Endothelial cell (in vitro differentiated cells): ENCODE results near the gene ACLY. TPM values are rescaled to one million over a fixed set of nuclear protein-coding genes. Genes with fewer than 3 reads are reported as not detected.

Source experiments
- DNase-seq: peaks from one replicate; pipeline ENCODE4 v3.0.0; 2021; ENCODE audit warnings: low spot score
- H3K27ac Mint-ChIP-seq: one replicate; pipeline ENCODE4 v1.8.0; 2021; ENCODE audit warnings: mixed read lengths, inconsistent platforms; ENCODE audit not compliant: unreplicated experiment
- H3K27me3 Mint-ChIP-seq: one replicate; pipeline ENCODE4 v1.8.0; 2021; ENCODE audit warnings: mild to moderate bottlenecking, moderate library complexity, mixed read lengths, inconsistent platforms; ENCODE audit not compliant: unreplicated experiment
- H3K36me3 Mint-ChIP-seq: one replicate; pipeline ENCODE4 v1.8.0; 2021; ENCODE audit warnings: mild to moderate bottlenecking, low read depth, mixed read lengths, inconsistent platforms; ENCODE audit not compliant: unreplicated experiment
- H3K4me1 Mint-ChIP-seq: one replicate; pipeline ENCODE4 v1.8.0; 2021; ENCODE audit warnings: mild to moderate bottlenecking, mixed read lengths, inconsistent platforms; ENCODE audit not compliant: unreplicated experiment
- H3K4me3 Mint-ChIP-seq: one replicate; pipeline ENCODE4 v1.8.0; 2021; ENCODE audit warnings: mild to moderate bottlenecking, mixed read lengths, inconsistent platforms; ENCODE audit not compliant: unreplicated experiment
- H3K9me3 Mint-ChIP-seq: one replicate; pipeline ENCODE4 v1.8.0; 2021; ENCODE audit warnings: mixed read lengths, inconsistent platforms; ENCODE audit not compliant: unreplicated experiment
- total RNA-seq: library from RNA; stranded (reverse); fragmentation: NEBNext Ultra II Directional; extraction: Animal tissue kit (Norgen Biotek cat#: 25700); gene quantifications from one replicate; pipeline ENCODE4 v1.2.1, GENCODE V29; 2021; ENCODE audit not compliant: unreplicated experiment
- TF ChIP-seq, protein P1 (sequence below): fragments of 200-600 bp; sonication (generic); IDR thresholded peaks from one replicate; pipeline ENCODE4 v1.5.0; 2021; ENCODE audit warnings: antibody characterized with exemption; ENCODE audit not compliant: unreplicated experiment

Gene ACLY
- total RNA-seq, 1 donor from 2014 or later: 376 TPM

DNA sequence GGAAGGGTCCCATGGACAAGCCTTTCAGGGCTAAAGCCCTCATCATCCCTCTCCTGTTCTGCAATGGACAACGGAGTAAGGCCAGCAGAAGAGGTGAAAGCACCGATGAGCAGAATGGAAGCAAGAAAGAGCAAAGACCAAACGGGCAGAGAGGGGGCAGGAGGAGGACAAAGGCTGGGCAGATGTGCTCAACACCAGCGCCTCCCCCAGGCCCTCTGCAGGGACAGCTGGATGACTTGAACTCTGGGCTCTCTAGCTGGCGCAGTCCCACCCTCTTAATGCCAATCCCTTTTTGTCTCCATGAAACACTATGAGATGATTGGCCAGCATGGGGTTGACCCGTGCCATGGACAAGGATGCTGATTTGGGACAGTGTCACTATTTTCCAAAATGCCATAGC lies 22.0 kb downstream of the ACLY start:
- H3K4me3 Mint-ChIP-seq: peak overlapping the region; percentile 77
- peaks cover 10% of the 10 kb centered on the region for H3K4me1 Mint-ChIP-seq
- no peak overlapping the region for H3K27ac Mint-ChIP-seq
- H3K27me3 Mint-ChIP-seq: no peaks in the 10 kb centered on the region
- DNase-seq: no peak
- TF ChIP-seq, protein P1, sequence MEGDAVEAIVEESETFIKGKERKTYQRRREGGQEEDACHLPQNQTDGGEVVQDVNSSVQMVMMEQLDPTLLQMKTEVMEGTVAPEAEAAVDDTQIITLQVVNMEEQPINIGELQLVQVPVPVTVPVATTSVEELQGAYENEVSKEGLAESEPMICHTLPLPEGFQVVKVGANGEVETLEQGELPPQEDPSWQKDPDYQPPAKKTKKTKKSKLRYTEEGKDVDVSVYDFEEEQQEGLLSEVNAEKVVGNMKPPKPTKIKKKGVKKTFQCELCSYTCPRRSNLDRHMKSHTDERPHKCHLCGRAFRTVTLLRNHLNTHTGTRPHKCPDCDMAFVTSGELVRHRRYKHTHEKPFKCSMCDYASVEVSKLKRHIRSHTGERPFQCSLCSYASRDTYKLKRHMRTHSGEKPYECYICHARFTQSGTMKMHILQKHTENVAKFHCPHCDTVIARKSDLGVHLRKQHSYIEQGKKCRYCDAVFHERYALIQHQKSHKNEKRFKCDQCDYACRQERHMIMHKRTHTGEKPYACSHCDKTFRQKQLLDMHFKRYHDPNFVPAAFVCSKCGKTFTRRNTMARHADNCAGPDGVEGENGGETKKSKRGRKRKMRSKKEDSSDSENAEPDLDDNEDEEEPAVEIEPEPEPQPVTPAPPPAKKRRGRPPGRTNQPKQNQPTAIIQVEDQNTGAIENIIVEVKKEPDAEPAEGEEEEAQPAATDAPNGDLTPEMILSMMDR: no peak
- no peaks in the 10 kb centered on the region for H3K9me3 Mint-ChIP-seq
- H3K36me3 Mint-ChIP-seq: peaks cover 68% of the 10 kb centered on the region

DNA sequence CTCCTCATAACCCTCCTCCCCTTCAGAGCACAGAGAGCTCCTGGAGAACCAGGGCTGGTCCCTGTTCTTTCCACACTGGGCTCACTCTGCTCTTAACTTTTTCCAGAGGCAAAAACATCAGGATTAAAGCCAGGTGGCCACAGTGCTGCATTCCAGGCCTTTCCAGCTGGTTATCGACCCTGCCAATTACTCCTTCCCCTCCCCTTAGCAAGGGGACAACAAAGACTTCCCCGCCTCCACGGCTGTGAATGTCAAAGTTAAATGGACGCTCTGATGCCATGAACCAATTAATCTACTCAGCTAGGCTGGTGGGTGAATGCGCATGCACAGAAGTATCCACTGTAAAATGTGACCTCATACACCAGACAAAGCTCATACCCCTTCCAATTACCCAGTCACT lies 23.1 kb downstream of the ACLY start:
- peak overlapping the region; percentile 15 for H3K4me3 Mint-ChIP-seq
- TF ChIP-seq, protein P1: no peak
- H3K9me3 Mint-ChIP-seq: no peaks in the 10 kb centered on the region
- peaks cover 56% of the 10 kb centered on the region for H3K36me3 Mint-ChIP-seq
- no peak for DNase-seq
- H3K27ac Mint-ChIP-seq: no peak overlapping the region
- peaks cover 10% of the 10 kb centered on the region for H3K4me1 Mint-ChIP-seq
- H3K27me3 Mint-ChIP-seq: no peaks in the 10 kb centered on the region

DNA sequence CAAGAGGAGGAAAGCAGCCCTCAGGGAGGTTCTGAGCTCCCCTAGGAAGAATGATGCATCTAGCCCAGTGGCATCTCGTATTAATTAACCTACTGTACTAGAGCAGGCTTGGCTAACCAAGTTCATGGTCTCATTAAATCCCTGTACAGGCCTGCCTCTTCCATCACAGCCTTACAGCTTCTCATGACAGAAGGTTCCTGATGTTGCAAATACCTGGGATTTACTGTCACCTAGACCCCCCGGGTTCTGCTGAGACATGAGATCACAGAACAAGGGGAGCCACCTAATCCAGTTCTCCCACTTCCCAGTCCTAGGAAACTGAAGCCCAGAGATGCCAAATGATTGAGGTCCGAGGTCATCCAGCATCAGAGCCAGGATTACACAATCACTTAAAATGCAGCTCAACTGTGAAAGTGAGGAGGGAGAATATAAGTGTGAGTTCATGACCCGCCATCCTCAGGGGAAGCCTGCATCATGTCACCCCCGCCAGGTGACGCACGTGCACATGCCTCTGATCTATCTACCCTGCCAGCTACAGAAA lies 23.9 kb downstream of the ACLY start:
- Mint-ChIP-seq H3K36me3 (peaks cover 57% of the 10 kb centered on the region), H3K4me1 (peaks cover 10% of the 10 kb centered on the region), H3K9me3 (no peaks in the 10 kb centered on the region), H3K27me3 (no peaks in the 10 kb centered on the region), H3K27ac (peak overlapping the region; percentile 70), H3K4me3 (no peak overlapping the region)
- TF ChIP-seq, protein P1: no peak
- no peak for DNase-seq

DNA sequence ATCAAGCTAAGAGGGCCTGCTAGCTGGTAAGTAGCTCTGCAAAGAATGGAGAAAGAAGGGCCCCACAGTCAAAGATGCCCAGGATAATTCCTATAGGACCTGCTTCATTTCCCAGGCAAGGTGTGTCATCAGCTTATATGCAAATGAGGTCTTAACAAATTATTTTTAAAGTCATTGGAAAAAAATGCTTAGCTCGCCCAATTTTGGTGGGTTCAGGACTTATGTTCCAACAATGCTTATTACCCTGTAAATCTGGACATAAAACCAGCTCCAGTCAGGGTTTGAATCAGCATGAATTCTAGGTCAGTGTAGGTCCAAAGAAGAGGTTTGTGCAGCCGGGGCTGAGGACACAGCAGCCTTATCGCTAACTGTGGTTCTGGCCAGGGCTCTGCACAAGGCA lies 25.4 kb downstream of the ACLY start:
- peaks cover 46% of the 10 kb centered on the region for H3K36me3 Mint-ChIP-seq
- H3K4me3 Mint-ChIP-seq: no peak overlapping the region
- TF ChIP-seq, protein P1: no peak
- H3K27me3 Mint-ChIP-seq: no peaks in the 10 kb centered on the region
- no peak overlapping the region for H3K27ac Mint-ChIP-seq
- no peaks in the 10 kb centered on the region for H3K9me3 Mint-ChIP-seq
- DNase-seq: no peak
- peaks cover 2% of the 10 kb centered on the region for H3K4me1 Mint-ChIP-seq

DNA sequence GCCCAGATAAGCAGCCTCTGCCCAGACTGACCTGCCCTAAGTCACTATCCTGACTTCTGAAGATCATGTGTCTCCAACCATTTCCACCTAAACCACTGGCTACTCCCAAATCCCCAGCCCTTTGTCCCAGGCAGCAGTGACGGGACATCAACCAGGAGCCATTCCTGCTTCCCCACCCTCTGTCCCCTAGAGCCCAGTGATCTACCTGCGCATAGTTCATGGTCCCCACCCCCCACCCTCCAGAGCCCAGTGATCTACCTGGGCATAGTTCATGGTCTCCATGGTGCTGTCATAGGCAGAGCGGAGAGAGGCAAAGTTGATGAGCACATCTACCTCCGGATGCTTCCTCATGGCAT lies 26.8 kb downstream of the ACLY start:
- peaks cover 2% of the 10 kb centered on the region for H3K4me1 Mint-ChIP-seq
- DNase-seq: no peak
- TF ChIP-seq, protein P1: no peak
- H3K27me3 Mint-ChIP-seq: no peaks in the 10 kb centered on the region
- no peak overlapping the region for H3K4me3 Mint-ChIP-seq
- H3K27ac Mint-ChIP-seq: no peak overlapping the region
- H3K36me3 Mint-ChIP-seq: peaks cover 46% of the 10 kb centered on the region
- H3K9me3 Mint-ChIP-seq: no peaks in the 10 kb centered on the region
